OCI-LY1 (cell line): ENCODE measurements around the gene SEC22C.

Experiments used
- H2AFZ ChIP-seq: fragments of 200-600 bp; sonication (generic), shearing (Covaris generic); 2 replicates; pipeline ENCODE4 v1.6.0; 2014; ENCODE audit warnings: antibody characterized with exemption, mild to moderate bottlenecking, low read length
- H3F3A ChIP-seq: fragments of 200-600 bp; sonication (generic), shearing (Covaris generic); 2 replicates; pipeline ENCODE4 v1.6.0; 2014; ENCODE audit warnings: mild to moderate bottlenecking, antibody characterized with exemption, low read length, moderate library complexity; ENCODE audit not compliant: insufficient read depth
- H3K27ac ChIP-seq: fragments of 200-600 bp; sonication (generic); 2 replicates; pipeline ENCODE4 v1.5.1; 2014; ENCODE audit warnings: low read length, mixed run types, mild to moderate bottlenecking, low read depth; ENCODE audit not compliant: poor library complexity, severe bottlenecking
- H3K27me3 ChIP-seq: fragments of 200-600 bp; sonication (generic); 2 replicates; pipeline ENCODE4 v1.6.0; 2014; ENCODE audit warnings: antibody characterized with exemption, mild to moderate bottlenecking, low read length, moderate library complexity; ENCODE audit not compliant: insufficient read depth
- H3K36me3 ChIP-seq: fragments of 200-600 bp; sonication (generic); 2 replicates; pipeline ENCODE4 v1.6.1; 2014; ENCODE audit warnings: mild to moderate bottlenecking, antibody characterized with exemption, low read length, moderate library complexity, mixed read lengths; ENCODE audit not compliant: insufficient read depth
- H3K4me1 ChIP-seq: fragments of 200-600 bp; sonication (generic); 2 replicates; pipeline ENCODE4 v1.5.1; 2014; ENCODE audit warnings: mild to moderate bottlenecking, low read length, moderate library complexity; ENCODE audit not compliant: insufficient read depth, severe bottlenecking
- H3K4me2 ChIP-seq: fragments of 200-600 bp; sonication (generic), shearing (Covaris generic); 2 replicates; pipeline ENCODE4 v1.6.1; 2014; ENCODE audit warnings: low read length
- H3K4me3 ChIP-seq: fragments of 200-600 bp; sonication (generic); 2 replicates; pipeline ENCODE4 v1.5.1; 2014; ENCODE audit warnings: low read length, low read depth, mild to moderate bottlenecking, mixed read lengths; ENCODE audit not compliant: poor library complexity, severe bottlenecking
- H3K79me2 ChIP-seq: fragments of 200-600 bp; shearing (Covaris generic); 2 replicates; pipeline ENCODE4 v1.6.1; 2016; ENCODE audit warnings: mixed run types, low read length, mixed read lengths; ENCODE audit not compliant: insufficient read depth
- H3K9ac ChIP-seq: fragments of 200-600 bp; sonication (generic), shearing (Covaris generic); 2 replicates; pipeline ENCODE4 v1.6.1; 2014; ENCODE audit warnings: mild to moderate bottlenecking, low read length, mixed read lengths
- H3K9me2 ChIP-seq: fragments of 200-600 bp; sonication (generic), shearing (Covaris generic); 2 replicates; pipeline ENCODE4 v1.6.1; 2014; ENCODE audit warnings: low read depth, mild to moderate bottlenecking, low read length, mixed read lengths
- H3K9me3 ChIP-seq: fragments of 200-600 bp; shearing (Covaris generic); 2 replicates; pipeline ENCODE4 v1.6.1; 2014; ENCODE audit warnings: low read length, mixed read lengths
- H4K20me1 ChIP-seq: fragments of 200-600 bp; sonication (generic), shearing (Covaris generic); 2 replicates; pipeline ENCODE4 v1.6.0; 2016; ENCODE audit warnings: mild to moderate bottlenecking, low read length; ENCODE audit not compliant: insufficient read depth
- CTCF ChIP-seq: fragments of 200-600 bp; sonication (generic), shearing (Covaris generic); IDR thresholded peaks from 2 replicates; pipeline ENCODE4 v1.5.1; 2017; ENCODE audit warnings: mild to moderate bottlenecking, antibody characterized with exemption, low read length, moderate library complexity, mixed read lengths
- EZH2 ChIP-seq: fragments of 200-600 bp; sonication (generic), shearing (Covaris generic); IDR thresholded peaks from 2 replicates; pipeline ENCODE4 v1.8.0; 2017; ENCODE audit warnings: borderline replicate concordance, mixed run types, mild to moderate bottlenecking, antibody characterized with exemption, low read length, moderate library complexity, mixed read lengths

SEC22C gene

GRCh38 chr3:42612217-42612616, 30.4 kb upstream of the SEC22C start:
- Histone ChIP-seq H2AFZ (no peak overlapping the region), H4K20me1 (no peaks in the 10 kb centered on the region), H3F3A (no peaks in the 10 kb centered on the region), H3K27me3 (no peaks in the 10 kb centered on the region), H3K79me2 (peaks cover 96% of the 10 kb centered on the region), H3K4me2 (peak overlapping the region; percentile 43), H3K36me3 (peaks cover 22% of the 10 kb centered on the region), H3K4me3 (peak overlapping the region; percentile 4), H3K9me2 (no peaks in the 10 kb centered on the region), H3K9me3 (no peaks in the 10 kb centered on the region), H3K9ac (no peak overlapping the region), H3K27ac (peak overlapping the region; percentile 78), H3K4me1 (peaks cover 49% of the 10 kb centered on the region)
- TF ChIP-seq CTCF, result no peak
- TF ChIP-seq EZH2, result no peak

GRCh38 chr3:42610976-42611375, 29.2 kb upstream of the SEC22C start:
- Histone ChIP-seq H3K36me3 (peaks cover 29% of the 10 kb centered on the region), H3K9ac (peak overlapping the region; percentile 36; the same call in 1 of the 2 replicates), H3K4me3 (no peak overlapping the region), H3K9me3 (no peaks in the 10 kb centered on the region), H3K9me2 (no peaks in the 10 kb centered on the region), H4K20me1 (no peaks in the 10 kb centered on the region), H3K4me2 (peak overlapping the region; percentile 61), H2AFZ (no peak overlapping the region), H3K79me2 (peaks cover 97% of the 10 kb centered on the region), H3F3A (no peaks in the 10 kb centered on the region), H3K4me1 (peaks cover 49% of the 10 kb centered on the region), H3K27me3 (no peaks in the 10 kb centered on the region), H3K27ac (peak overlapping the region; percentile 78)
- TF ChIP-seq CTCF (no peak), EZH2 (no peak)

GRCh38 chr3:42608581-42608980, 26.8 kb upstream of the SEC22C start:
- no peaks in the 10 kb centered on the region for H4K20me1 ChIP-seq
- TF ChIP-seq EZH2 (no peak), CTCF (no peak)
- peaks cover 52% of the 10 kb centered on the region for H3K36me3 ChIP-seq

More at GRCh38 chr3:42608581-42608980, 26.8 kb upstream of the SEC22C start:
- H3K4me3 ChIP-seq, result no peak overlapping the region
- H3K9me2 ChIP-seq, result no peaks in the 10 kb centered on the region
- 0 out of 2 replicates have a peak, but pooled peaks cover 3% of the 10 kb centered on the region for H3K9me3 ChIP-seq
- H2AFZ ChIP-seq, result no peak overlapping the region
- no peaks in the 10 kb centered on the region for H3K27me3 ChIP-seq
- H3K4me1 ChIP-seq, result peaks cover 58% of the 10 kb centered on the region
- H3K27ac ChIP-seq, result no peak overlapping the region
- no peaks in the 10 kb centered on the region for H3F3A ChIP-seq
- H3K4me2 ChIP-seq, result no peak overlapping the region
- H3K79me2 ChIP-seq, result peaks cover 100% of the 10 kb centered on the region
- H3K9ac ChIP-seq, result no peak overlapping the region
